Tibial artery (tissue), 4 donors: ENCODE data around the gene PFDN2.

ENCODE experiments used
- DNase-seq, 2 donors: peaks; one replicate each; pipeline ENCODE4 v3.0.0-alpha.2; 2019
- H3K27ac ChIP-seq, 2 donors: fragments of 200-600 bp; sonication (generic) in 1 of 2; 1 replicate in 1 of 2; 2 replicates in 1 of 2; pipeline ENCODE4 v1.5.1; 2018 to 2019; ENCODE audit warnings: mild to moderate bottlenecking in 1 of 2
- H3K27me3 ChIP-seq, 2 donors: fragments of 200-600 bp; sonication (generic) in 1 of 2; one replicate each; pipeline versions ENCODE4 v1.5.1 to v1.6.0; 2016 to 2019
- H3K36me3 ChIP-seq, 3 donors: fragments of 200-600 bp; sonication (generic) in 2 of 3; one replicate each; pipeline ENCODE4 v1.5.1; 2016 to 2019; ENCODE audit warnings: mild to moderate bottlenecking in 2 of 3
- H3K4me1 ChIP-seq, 4 donors: fragments of 200-600 bp; sonication (generic) in 2 of 4; 1 replicate in 3 of 4; 2 replicates in 1 of 4; pipeline ENCODE4 v1.5.1; 2016 to 2019
- H3K4me3 ChIP-seq, 2 donors: fragments of 200-600 bp; sonication (generic) in 1 of 2; 1 replicate in 1 of 2; 2 replicates in 1 of 2; pipeline ENCODE4 v1.5.1; 2018 to 2019; ENCODE audit warnings: mild to moderate bottlenecking in 2 of 2
- H3K9me3 ChIP-seq, 3 donors: fragments of 200-600 bp; sonication (generic) in 1 of 3; one replicate each; pipeline ENCODE4 v1.5.1; 2016 to 2019
- CTCF ChIP-seq, 2 experiments: fragments of 200-600 bp in 1 of 2; fragments of 450-650 bp in 1 of 2; IDR thresholded peaks; one replicate each; pipeline ENCODE4 v1.5.1; 2017 to 2019; ENCODE audit warnings: antibody characterized with exemption in 2 of 2, mild to moderate bottlenecking in 1 of 2, moderate library complexity in 1 of 2
- intact Hi-C: fragments of 100-400 bp; cut with DNase I; formaldehyde crosslinking; loops from one replicate; pipeline ENCODE4 v1.15.0; 2023; ENCODE audit warnings: low total_unique reads

Gene PFDN2

GRCh38 chr1:161096530-161096929 lies 21.3 kb downstream of the PFDN2 start:
- intact Hi-C loops, result loop anchor here (10.0 kb wide), 1 partner anchor 102 kb away; no protein-coding TSS in a partner anchor
- peak in 1 of 2 donors; percentile 77 for DNase-seq

GRCh38 chr1:161096015-161096414 lies 21.8 kb downstream of the PFDN2 start:
- H3K4me1 ChIP-seq, result peaks cover 0 to 18% (median 15%) of the 10 kb centered on the region in 4 donors
- no peak for DNase-seq
- TF ChIP-seq CTCF (IDR thresholded peaks at IDR 0.05), result no peak
- no peak overlapping the region for H3K27ac ChIP-seq
- intact Hi-C loops, result loop anchor here (10.0 kb wide), 1 partner anchor 101 kb away; no protein-coding TSS in a partner anchor
- H3K4me3 ChIP-seq, result no peak overlapping the region
- no peaks in the 10 kb centered on the region for H3K27me3 ChIP-seq
- no peaks in the 10 kb centered on the region for H3K9me3 ChIP-seq
- H3K36me3 ChIP-seq, result peaks cover under 1 to 16% (median 3%) of the 10 kb centered on the region in 3 donors

More at GRCh38 chr1:161096530-161096929, 21.3 kb downstream of the PFDN2 start:
- H3K9me3 ChIP-seq, result no peaks in the 10 kb centered on the region
- peaks cover 0 to 18% (median 15%) of the 10 kb centered on the region in 4 donors for H3K4me1 ChIP-seq
- no peak overlapping the region for H3K4me3 ChIP-seq
- TF ChIP-seq CTCF (IDR thresholded peaks at IDR 0.05), result no peak
- no peaks in the 10 kb centered on the region for H3K27me3 ChIP-seq
- H3K36me3 ChIP-seq, result peaks cover 6 to 21% (median 6%) of the 10 kb centered on the region in 3 donors
- no peak overlapping the region for H3K27ac ChIP-seq

- Histone ChIP-seq H3K4me3 (no peak overlapping the region), H3K27ac (no peak overlapping the region), H3K9me3 (no peaks in the 10 kb centered on the region), H3K27me3 (no peaks in the 10 kb centered on the region), H3K4me1 (peaks cover 0 to 18% (median 15%) of the 10 kb centered on the region in 4 donors), H3K36me3 (peaks cover 0 to 8% (median 0%) of the 10 kb centered on the region in 3 donors)
- no peak for TF ChIP-seq CTCF (IDR thresholded peaks at IDR 0.05)
- DNase-seq, result no peak
- intact Hi-C loops, result loop anchor here (10.0 kb wide), 1 partner anchor 100 kb away; no protein-coding TSS in a partner anchor
These were observed 22.6 kb downstream of the PFDN2 start for GRCh38 chr1:161095230-161095629.

GRCh38 chr1:161094481-161094880 lies 23.4 kb downstream of the PFDN2 start:
- intact Hi-C loops, result loop anchor here (10.0 kb wide), 1 partner anchor 100 kb away; no protein-coding TSS in a partner anchor
- Histone ChIP-seq H3K4me1 (peaks cover 0 to 18% (median 15%) of the 10 kb centered on the region in 4 donors), H3K27me3 (no peaks in the 10 kb centered on the region), H3K36me3 (peaks cover 0 to under 1% (median 0%) of the 10 kb centered on the region in 3 donors), H3K27ac (no peak overlapping the region), H3K4me3 (no peak overlapping the region), H3K9me3 (no peaks in the 10 kb centered on the region)
- DNase-seq, result no peak
- no peak for TF ChIP-seq CTCF (IDR thresholded peaks at IDR 0.05)

GRCh38 chr1:161092621-161093028 lies 25.2 kb downstream of the PFDN2 start:
- Histone ChIP-seq H3K9me3 (no peaks in the 10 kb centered on the region), H3K4me1 (peaks cover 0 to 7% (median 5%) of the 10 kb centered on the region in 4 donors), H3K4me3 (no peak overlapping the region), H3K36me3 (no peaks in the 10 kb centered on the region), H3K27ac (no peak overlapping the region), H3K27me3 (peaks cover 0 to 12% of the 10 kb centered on the region in 2 donors)
- peak in 1 of 2 donors; percentile 46 for DNase-seq
- no peak for TF ChIP-seq CTCF (IDR thresholded peaks at IDR 0.05)
- intact Hi-C loops, result loop anchor here (10.0 kb wide), 1 partner anchor 98 kb away; no protein-coding TSS in a partner anchor
